SK-N-SH (cell line): ENCODE measurements around the gene RARRES1. TPM values are rescaled to one million over a fixed set of nuclear protein-coding genes. Genes with fewer than 3 reads are reported as not detected.

Source experiments
- CTCF ChIA-PET: fragments of 300-600, 350-600 bp; formaldehyde crosslinking; extraction: SDS; loops from one replicate; lab custom pipeline; 2021; lab: Yijun Ruan, JAX
- POLR2A ChIA-PET: fragments of 350-600 bp; sonication (Branson Sonifier 250); formaldehyde crosslinking; extraction: SDS; loops from one replicate; lab custom pipeline; 2020; ENCODE audit warnings: antibody characterized with exemption, inconsistent platforms; lab: Yijun Ruan, JAX
- DNase-seq: peaks from one replicate; pipeline ENCODE4 v3.0.0; 2012
- H2AFZ ChIP-seq: fragments of 200-600 bp; sonication (generic); 2 replicates; pipeline ENCODE4 v1.8.1; 2016; ENCODE audit warnings: antibody characterized with exemption, mild to moderate bottlenecking, low read depth
- H3F3A ChIP-seq: fragments of 200-600 bp; sonication (generic); replicated peaks from 2 replicates; pipeline ENCODE3; 2016; ENCODE audit warnings: antibody characterized with exemption, mild to moderate bottlenecking; ENCODE audit not compliant: insufficient read depth
- H3K27ac ChIP-seq, 2 experiments: fragments of 200-500 bp in 1 of 2; fragments of 200-600 bp in 1 of 2; sonication (Bioruptor generic) in 1 of 2; sonication (generic), shearing (Covaris generic) in 1 of 2; 2 replicates each; pipeline versions ENCODE4 v1.5.1 to v1.6.1; 2014 to 2016; ENCODE audit warnings: low read depth in 2 of 2, inconsistent platforms in 1 of 2, low read length in 1 of 2, mild to moderate bottlenecking in 1 of 2, mixed read lengths in 1 of 2
- H3K27me3 ChIP-seq: fragments of 200-600 bp; sonication (generic), shearing (Covaris generic); 2 replicates; pipeline ENCODE4 v1.6.1; 2016; ENCODE audit warnings: mixed run types; ENCODE audit not compliant: insufficient read depth
- H3K36me3 ChIP-seq, 2 experiments: fragments of 200-500 bp in 1 of 2; fragments of 200-600 bp in 1 of 2; sonication (Bioruptor generic) in 1 of 2; sonication (generic) in 1 of 2; replicated peaks in 1 of 2; 2 replicates each; pipeline versions ENCODE3 to v1.5.1; 2014 to 2016; ENCODE audit warnings: low read length in 1 of 2, mild to moderate bottlenecking in 1 of 2; ENCODE audit not compliant: insufficient read depth in 2 of 2, control insufficient read depth in 1 of 2
- H3K4me1 ChIP-seq, 2 experiments: fragments of 200-500 bp in 1 of 2; fragments of 200-600 bp in 1 of 2; sonication (Bioruptor generic) in 1 of 2; sonication (generic), shearing (Covaris generic) in 1 of 2; 2 replicates each; pipeline versions ENCODE4 v1.5.1 to v1.6.1; 2014 to 2016; ENCODE audit warnings: low read depth in 1 of 2, low read length in 1 of 2, mixed run types in 1 of 2; ENCODE audit not compliant: insufficient read depth in 2 of 2, control insufficient read depth in 1 of 2
- H3K4me2 ChIP-seq: fragments of 200-600 bp; sonication (generic), shearing (Covaris generic); 2 replicates; pipeline ENCODE4 v1.6.1; 2017; ENCODE audit warnings: mixed run types
- H3K4me3 ChIP-seq, 2 experiments: fragments of 200-500 bp in 1 of 2; fragments of 200-600 bp in 1 of 2; sonication (Bioruptor generic) in 1 of 2; sonication (generic), shearing (Covaris generic) in 1 of 2; 2 replicates each; pipeline versions ENCODE4 v1.5.1 to v1.8.1; 2014 to 2016; ENCODE audit warnings: low read depth in 2 of 2, inconsistent platforms in 1 of 2, low read length in 1 of 2, mild to moderate bottlenecking in 1 of 2, mixed read lengths in 1 of 2, moderate library complexity in 1 of 2
- H3K79me2 ChIP-seq: fragments of 200-600 bp; sonication (generic); 2 replicates; pipeline ENCODE4 v1.8.1; 2017; ENCODE audit warnings: mild to moderate bottlenecking; ENCODE audit not compliant: insufficient read depth
- H3K9ac ChIP-seq: fragments of 200-600 bp; sonication (generic); 2 replicates; pipeline ENCODE4 v1.6.1; 2017; ENCODE audit warnings: mixed run types
- H3K9me2 ChIP-seq: fragments of 200-600 bp; sonication (generic); 2 replicates; pipeline ENCODE4 v1.6.1; 2017; ENCODE audit warnings: mixed run types
- H3K9me3 ChIP-seq: fragments of 200-600 bp; sonication (generic); 2 replicates; pipeline ENCODE4 v1.6.1; 2017; ENCODE audit warnings: mixed run types, mild to moderate bottlenecking, moderate library complexity
- H4K20me1 ChIP-seq: fragments of 200-600 bp; sonication (generic); 2 replicates; pipeline ENCODE4 v1.6.1; 2017; ENCODE audit warnings: mild to moderate bottlenecking, mixed run types; ENCODE audit not compliant: insufficient read depth
- CHD2 ChIP-seq: fragments of 150-350 bp; IDR thresholded peaks from 2 replicates; pipeline ENCODE4 v1.6.1; 2018; ENCODE audit warnings: low read length; ENCODE audit not compliant: partially characterized antibody
- EP300 ChIP-seq, 2 experiments: IDR thresholded peaks; 2 replicates each; pipeline versions ENCODE4 v1.4.0 to v1.6.1; 2012; ENCODE audit warnings: borderline replicate concordance in 1 of 2, low read depth in 1 of 2, low read length in 1 of 2
- JUND ChIP-seq: IDR thresholded peaks from 2 replicates; pipeline ENCODE4 v1.4.0; 2012
- MEF2A ChIP-seq: IDR thresholded peaks from 2 replicates; pipeline ENCODE4 v1.4.0; 2012; ENCODE audit warnings: low read depth, borderline replicate concordance
- MXI1 ChIP-seq: IDR thresholded peaks from 2 replicates; pipeline ENCODE4 v1.6.1; 2012; ENCODE audit warnings: mild to moderate bottlenecking, low read depth, low read length, improper control_type of control experiment
- RAD21 ChIP-seq: IDR thresholded peaks from 2 replicates; pipeline ENCODE4 v1.6.1; 2012; ENCODE audit warnings: mild to moderate bottlenecking, low read length
- RFX5 ChIP-seq: IDR thresholded peaks from 2 replicates; pipeline ENCODE4 v1.6.1; 2012; ENCODE audit warnings: mild to moderate bottlenecking, improper control_type of control experiment, low read length
- SIN3A ChIP-seq: IDR thresholded peaks from 2 replicates; pipeline ENCODE4 v1.6.1; 2012; ENCODE audit warnings: low read depth, mild to moderate bottlenecking, low read length, moderate library complexity, borderline replicate concordance
- TCF12 ChIP-seq: IDR thresholded peaks from 2 replicates; pipeline ENCODE4 v1.4.0; 2012
- TEAD4 ChIP-seq: IDR thresholded peaks from 2 replicates; pipeline ENCODE4 v1.4.0; 2012; ENCODE audit warnings: mild to moderate bottlenecking, borderline replicate concordance; ENCODE audit not compliant: insufficient read depth
- WGBS: methylation state at CpG from one replicate; pipeline ENCODE4 v1.1.6; 2017; ENCODE audit warnings: low lambda C conversion rate; 5-methylcytosine and 5-hydroxymethylcytosine counted together
- polyA plus RNA-seq, 3 experiments: library from polyadenylated mRNA; depleted of rRNA; stranded (reverse); fragments of >200 nt; gene quantifications; 2 replicates each; pipeline ENCODE4 v1.2.3, GENCODE V29; 2012
- TF ChIP-seq, protein P1 (sequence below): IDR thresholded peaks from 2 replicates; pipeline ENCODE4 v1.6.1; 2012; ENCODE audit warnings: mild to moderate bottlenecking, low read depth, low read length, moderate library complexity
- TF ChIP-seq, protein P2 (sequence below): fragments of 150-350 bp; IDR thresholded peaks from 2 replicates; pipeline ENCODE4 v1.6.1; 2017; ENCODE audit warnings: antibody characterized with exemption, low read length, low read depth, borderline replicate concordance
- TF ChIP-seq, protein P3 (sequence below): IDR thresholded peaks from 2 replicates; pipeline ENCODE4 v1.4.0; 2012; ENCODE audit warnings: low read depth, borderline replicate concordance
- TF ChIP-seq, protein P4 (sequence below): IDR thresholded peaks from 2 replicates; pipeline ENCODE4; 2012

The RARRES1 gene
- polyA plus RNA-seq, 1 of the 3 experiments (the other 2 are of a cell fraction) = 0.15 TPM

DNA sequence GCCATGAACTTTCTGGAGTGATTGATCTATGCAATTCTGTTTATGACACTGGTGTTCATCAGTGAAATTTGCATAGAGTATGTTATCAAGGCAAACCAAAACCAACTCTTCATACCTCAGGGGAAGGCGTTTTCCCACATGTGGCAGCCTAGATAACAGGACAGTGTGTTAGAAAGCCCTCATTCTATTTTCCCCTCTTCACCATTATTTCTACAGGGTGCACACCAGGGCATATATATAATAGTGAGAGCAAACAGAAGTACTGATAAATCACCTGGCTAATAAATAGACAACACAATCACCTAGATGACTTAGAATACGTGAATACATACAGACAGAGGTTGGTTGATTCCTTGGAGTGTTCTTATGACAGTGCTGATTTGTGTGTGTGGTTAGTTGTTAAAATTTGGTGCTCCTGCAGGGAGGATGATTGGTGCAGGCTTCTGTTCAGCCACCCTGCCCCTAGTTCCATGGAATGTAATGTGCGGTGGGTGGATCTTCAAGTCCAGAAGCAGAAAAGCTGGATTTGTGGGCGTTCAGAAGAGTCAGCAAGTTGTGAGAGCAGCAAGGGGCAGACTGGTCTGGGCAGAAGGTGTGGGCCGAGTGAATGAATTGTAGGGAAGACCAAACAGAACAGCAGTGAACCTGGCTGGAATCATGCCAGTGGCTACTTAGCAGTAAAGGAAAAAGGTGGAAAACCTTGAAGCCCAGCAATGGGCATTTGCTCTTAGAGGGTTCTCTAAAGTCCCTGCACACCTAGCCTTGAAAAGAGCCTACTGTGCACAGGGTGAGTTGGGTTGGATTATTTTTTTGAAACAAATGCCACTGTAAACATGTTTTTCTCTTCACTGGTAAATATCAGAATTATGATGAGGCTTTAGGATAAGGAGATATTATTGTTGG, 11.7 kb upstream of the RARRES1 start (continued):
- TF ChIP-seq TEAD4 = no peak

DNA sequence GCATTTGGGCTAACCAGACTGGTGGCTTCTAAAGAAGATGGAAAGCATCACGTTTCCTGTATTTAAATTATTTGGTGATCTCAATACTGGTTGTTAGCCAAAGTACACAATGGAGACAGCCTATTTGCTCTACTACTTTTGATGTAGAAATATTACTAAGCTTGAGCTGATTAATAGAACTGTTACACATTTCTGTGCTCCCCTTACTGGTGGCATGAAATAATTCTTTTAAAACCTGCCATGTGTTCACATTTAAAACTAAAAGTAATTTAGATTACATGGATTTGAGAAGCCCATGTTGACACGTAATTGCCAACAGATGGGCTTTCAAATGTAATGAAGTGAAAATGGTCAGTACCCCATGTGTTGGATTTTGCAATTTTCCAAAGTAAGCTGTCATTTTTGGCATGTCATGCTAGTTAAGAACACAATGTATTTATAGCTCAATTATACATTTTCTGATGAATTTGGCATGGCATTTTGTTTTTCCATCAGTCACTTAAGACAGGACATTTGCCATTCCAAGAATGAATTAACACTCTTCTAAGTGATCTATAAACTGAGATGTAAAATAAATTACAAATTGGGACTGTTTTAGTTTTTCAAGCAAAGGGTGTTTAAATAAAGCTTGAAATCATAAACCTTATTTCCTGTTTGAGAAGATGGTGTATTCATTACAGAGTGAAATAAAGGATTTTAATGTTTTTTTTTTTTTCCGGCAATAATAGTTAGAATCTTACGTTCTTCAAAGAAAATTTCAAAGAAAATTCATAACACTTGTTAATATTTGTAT, 10.8 kb upstream of the RARRES1 start:
- no peak overlapping the region for H3K27ac ChIP-seq
- TF ChIP-seq TCF12 (peak; percentile 9; the same call in 1 of the 2 replicates), CHD2 (no peak), EP300 (IDR thresholded peaks at IDR 0.05; ENCODE audit: borderline replicate concordance in 1 of 2, low read depth in 1 of 2, low read length in 1 of 2) (peak in 1 of 2 experiments; percentile 27; a peak in 1 of 4 replicates)
- TF ChIP-seq, all 33 proteins: peak for 2

DNA sequence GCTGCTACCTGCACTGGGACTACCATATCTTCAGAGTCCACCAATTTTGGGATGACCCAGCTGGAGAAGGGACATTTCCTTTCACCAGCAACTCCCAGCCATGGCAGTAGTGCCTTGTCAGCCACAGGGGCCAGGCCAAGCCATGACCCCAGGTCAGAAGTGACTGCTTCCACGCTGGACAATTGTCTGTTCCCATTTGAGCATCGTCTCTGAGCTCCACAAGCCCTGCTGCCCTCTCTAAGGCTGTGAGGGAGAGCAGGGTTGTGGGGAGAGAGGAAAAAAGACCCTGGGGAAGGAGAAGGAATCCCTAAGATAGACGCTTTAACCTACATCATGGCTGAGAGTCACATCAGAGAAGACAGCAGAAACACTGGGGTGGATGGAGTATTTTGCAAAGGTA, 7.4 kb upstream of the RARRES1 start:
- no peaks in the 10 kb centered on the region for H3F3A ChIP-seq
- WGBS = 92% methylated on average over 3 of the region's 3 CpGs
- H3K9me3 ChIP-seq = no peaks in the 10 kb centered on the region
- peaks cover 2 to 6% of the 10 kb centered on the region in 2 experiments; a peak in 2 of 4 replicates for H3K4me1 ChIP-seq
- CTCF ChIA-PET = interaction anchor here (1.1 kb wide), 1 partner anchor 23 kb away, joined by 3 read pairs; no protein-coding TSS in a partner anchor
- no peaks in the 10 kb centered on the region for H4K20me1 ChIP-seq
- no peaks in the 10 kb centered on the region for H3K9me2 ChIP-seq
- H3K4me2 ChIP-seq = no peak overlapping the region
- no peaks in the 10 kb centered on the region for H3K36me3 ChIP-seq
- no peak overlapping the region for H3K9ac ChIP-seq
- no peaks in the 10 kb centered on the region for H3K27me3 ChIP-seq
- H3K27ac ChIP-seq = no peak overlapping the region
- no peak overlapping the region for H2AFZ ChIP-seq
- DNase-seq = no peak
- H3K79me2 ChIP-seq = no peaks in the 10 kb centered on the region
- POLR2A ChIA-PET = no interaction called here
- H3K4me3 ChIP-seq = no peak overlapping the region
- TF ChIP-seq, protein P1, sequence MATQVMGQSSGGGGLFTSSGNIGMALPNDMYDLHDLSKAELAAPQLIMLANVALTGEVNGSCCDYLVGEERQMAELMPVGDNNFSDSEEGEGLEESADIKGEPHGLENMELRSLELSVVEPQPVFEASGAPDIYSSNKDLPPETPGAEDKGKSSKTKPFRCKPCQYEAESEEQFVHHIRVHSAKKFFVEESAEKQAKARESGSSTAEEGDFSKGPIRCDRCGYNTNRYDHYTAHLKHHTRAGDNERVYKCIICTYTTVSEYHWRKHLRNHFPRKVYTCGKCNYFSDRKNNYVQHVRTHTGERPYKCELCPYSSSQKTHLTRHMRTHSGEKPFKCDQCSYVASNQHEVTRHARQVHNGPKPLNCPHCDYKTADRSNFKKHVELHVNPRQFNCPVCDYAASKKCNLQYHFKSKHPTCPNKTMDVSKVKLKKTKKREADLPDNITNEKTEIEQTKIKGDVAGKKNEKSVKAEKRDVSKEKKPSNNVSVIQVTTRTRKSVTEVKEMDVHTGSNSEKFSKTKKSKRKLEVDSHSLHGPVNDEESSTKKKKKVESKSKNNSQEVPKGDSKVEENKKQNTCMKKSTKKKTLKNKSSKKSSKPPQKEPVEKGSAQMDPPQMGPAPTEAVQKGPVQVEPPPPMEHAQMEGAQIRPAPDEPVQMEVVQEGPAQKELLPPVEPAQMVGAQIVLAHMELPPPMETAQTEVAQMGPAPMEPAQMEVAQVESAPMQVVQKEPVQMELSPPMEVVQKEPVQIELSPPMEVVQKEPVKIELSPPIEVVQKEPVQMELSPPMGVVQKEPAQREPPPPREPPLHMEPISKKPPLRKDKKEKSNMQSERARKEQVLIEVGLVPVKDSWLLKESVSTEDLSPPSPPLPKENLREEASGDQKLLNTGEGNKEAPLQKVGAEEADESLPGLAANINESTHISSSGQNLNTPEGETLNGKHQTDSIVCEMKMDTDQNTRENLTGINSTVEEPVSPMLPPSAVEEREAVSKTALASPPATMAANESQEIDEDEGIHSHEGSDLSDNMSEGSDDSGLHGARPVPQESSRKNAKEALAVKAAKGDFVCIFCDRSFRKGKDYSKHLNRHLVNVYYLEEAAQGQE = no peak
- TF ChIP-seq, protein P2, sequence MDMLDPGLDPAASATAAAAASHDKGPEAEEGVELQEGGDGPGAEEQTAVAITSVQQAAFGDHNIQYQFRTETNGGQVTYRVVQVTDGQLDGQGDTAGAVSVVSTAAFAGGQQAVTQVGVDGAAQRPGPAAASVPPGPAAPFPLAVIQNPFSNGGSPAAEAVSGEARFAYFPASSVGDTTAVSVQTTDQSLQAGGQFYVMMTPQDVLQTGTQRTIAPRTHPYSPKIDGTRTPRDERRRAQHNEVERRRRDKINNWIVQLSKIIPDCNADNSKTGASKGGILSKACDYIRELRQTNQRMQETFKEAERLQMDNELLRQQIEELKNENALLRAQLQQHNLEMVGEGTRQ = no peak
- TF ChIP-seq, protein P3, sequence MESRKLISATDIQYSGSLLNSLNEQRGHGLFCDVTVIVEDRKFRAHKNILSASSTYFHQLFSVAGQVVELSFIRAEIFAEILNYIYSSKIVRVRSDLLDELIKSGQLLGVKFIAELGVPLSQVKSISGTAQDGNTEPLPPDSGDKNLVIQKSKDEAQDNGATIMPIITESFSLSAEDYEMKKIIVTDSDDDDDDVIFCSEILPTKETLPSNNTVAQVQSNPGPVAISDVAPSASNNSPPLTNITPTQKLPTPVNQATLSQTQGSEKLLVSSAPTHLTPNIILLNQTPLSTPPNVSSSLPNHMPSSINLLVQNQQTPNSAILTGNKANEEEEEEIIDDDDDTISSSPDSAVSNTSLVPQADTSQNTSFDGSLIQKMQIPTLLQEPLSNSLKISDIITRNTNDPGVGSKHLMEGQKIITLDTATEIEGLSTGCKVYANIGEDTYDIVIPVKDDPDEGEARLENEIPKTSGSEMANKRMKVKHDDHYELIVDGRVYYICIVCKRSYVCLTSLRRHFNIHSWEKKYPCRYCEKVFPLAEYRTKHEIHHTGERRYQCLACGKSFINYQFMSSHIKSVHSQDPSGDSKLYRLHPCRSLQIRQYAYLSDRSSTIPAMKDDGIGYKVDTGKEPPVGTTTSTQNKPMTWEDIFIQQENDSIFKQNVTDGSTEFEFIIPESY = no peak
- TF ChIP-seq JUND = no peak
- no peak for TF ChIP-seq RFX5
- TF ChIP-seq SIN3A = no peak
- TF ChIP-seq RAD21 = no peak
- TF ChIP-seq, protein P4, sequence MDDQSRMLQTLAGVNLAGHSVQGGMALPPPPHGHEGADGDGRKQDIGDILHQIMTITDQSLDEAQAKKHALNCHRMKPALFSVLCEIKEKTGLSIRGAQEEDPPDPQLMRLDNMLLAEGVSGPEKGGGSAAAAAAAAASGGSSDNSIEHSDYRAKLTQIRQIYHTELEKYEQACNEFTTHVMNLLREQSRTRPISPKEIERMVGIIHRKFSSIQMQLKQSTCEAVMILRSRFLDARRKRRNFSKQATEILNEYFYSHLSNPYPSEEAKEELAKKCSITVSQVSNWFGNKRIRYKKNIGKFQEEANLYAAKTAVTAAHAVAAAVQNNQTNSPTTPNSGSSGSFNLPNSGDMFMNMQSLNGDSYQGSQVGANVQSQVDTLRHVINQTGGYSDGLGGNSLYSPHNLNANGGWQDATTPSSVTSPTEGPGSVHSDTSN = no peak
- TF ChIP-seq MXI1 = no peak
- TF ChIP-seq MEF2A = no peak

More for the DNA sequence above, 10.8 kb upstream of the RARRES1 start:
- H3K4me1 ChIP-seq = peaks cover 6 to 18% of the 10 kb centered on the region in 2 experiments; a peak in 3 of 4 replicates
- H3K9me3 ChIP-seq = no peaks in the 10 kb centered on the region
- no peak for DNase-seq
- H3F3A ChIP-seq = peaks cover 18% of the 10 kb centered on the region
- no peaks in the 10 kb centered on the region for H3K79me2 ChIP-seq
- H3K4me3 ChIP-seq = no peak overlapping the region
- no peaks in the 10 kb centered on the region for H4K20me1 ChIP-seq
- no peak overlapping the region for H3K4me2 ChIP-seq
- POLR2A ChIA-PET = no interaction called here
- H3K9ac ChIP-seq = no peak overlapping the region
- 86% methylated on average over 4 of the region's 4 CpGs for WGBS
- H3K36me3 ChIP-seq = no peaks in the 10 kb centered on the region
- no peak overlapping the region for H2AFZ ChIP-seq
- no peaks in the 10 kb centered on the region for H3K9me2 ChIP-seq
- no peaks in the 10 kb centered on the region for H3K27me3 ChIP-seq
- CTCF ChIA-PET = interaction anchor here (1.4 to 5.5 kb wide), 2 partner anchors 15 to 46 kb away, joined by 3 to 33 read pairs; no protein-coding TSS in a partner anchor
